Subcutaneous abdominal adipose tissue (tissue), 5 donors: ENCODE data around the gene PRRX2.

Experiments used
- H3K27ac ChIP-seq: one replicate; pipeline ENCODE4 v1.7.0; 2013; ENCODE audit warnings: low read depth, mild to moderate bottlenecking, inconsistent platforms, low read length, moderate library complexity
- H3K27me3 ChIP-seq, 5 donors: one replicate each; pipeline ENCODE4 v1.7.0; 2013; ENCODE audit warnings: low read length in 5 of 5, inconsistent platforms in 1 of 5; ENCODE audit not compliant: control insufficient read depth in 5 of 5, insufficient read depth in 4 of 5
- H3K36me3 ChIP-seq, 5 donors: one replicate each; pipeline ENCODE4 v1.7.0; 2013; ENCODE audit warnings: low read length in 5 of 5; ENCODE audit not compliant: control insufficient read depth in 5 of 5, insufficient read depth in 5 of 5
- H3K4me1 ChIP-seq, 5 donors: one replicate each; pipeline ENCODE4 v1.7.0; 2013; ENCODE audit warnings: low read length in 5 of 5, mild to moderate bottlenecking in 3 of 5, moderate library complexity in 1 of 5; ENCODE audit not compliant: control insufficient read depth in 5 of 5, insufficient read depth in 5 of 5
- H3K4me3 ChIP-seq, 5 donors: one replicate each; pipeline ENCODE4 v1.7.0; 2013; ENCODE audit warnings: low read length in 5 of 5, low read depth in 1 of 5
- H3K9ac ChIP-seq, 5 donors: one replicate each; pipeline ENCODE4 v1.7.0; 2013; ENCODE audit warnings: low read length in 5 of 5, mild to moderate bottlenecking in 4 of 5, moderate library complexity in 3 of 5
- H3K9me3 ChIP-seq, 5 donors: one replicate each; pipeline ENCODE4 v1.7.0; 2013; ENCODE audit warnings: low read length in 5 of 5; ENCODE audit not compliant: control insufficient read depth in 5 of 5
- donor health status: healthy.
- donor health status: healthy.
- donor health status: healthy.
- donor health status: healthy.
- donor health status: healthy.

PRRX2 gene

GRCh38 chr9:129675620-129676019 is 10.2 kb downstream of the PRRX2 start:
- Histone ChIP-seq H3K27ac (no peak overlapping the region), H3K9me3 (no peaks in the 10 kb centered on the region), H3K4me1 (peaks cover 0 to 18% (median 12%) of the 10 kb centered on the region in 5 donors), H3K9ac (no peak overlapping the region), H3K4me3 (no peak overlapping the region), H3K27me3 (peaks cover 19 to 38% (median 35%) of the 10 kb centered on the region in 5 donors), H3K36me3 (no peaks in the 10 kb centered on the region)

DNA sequence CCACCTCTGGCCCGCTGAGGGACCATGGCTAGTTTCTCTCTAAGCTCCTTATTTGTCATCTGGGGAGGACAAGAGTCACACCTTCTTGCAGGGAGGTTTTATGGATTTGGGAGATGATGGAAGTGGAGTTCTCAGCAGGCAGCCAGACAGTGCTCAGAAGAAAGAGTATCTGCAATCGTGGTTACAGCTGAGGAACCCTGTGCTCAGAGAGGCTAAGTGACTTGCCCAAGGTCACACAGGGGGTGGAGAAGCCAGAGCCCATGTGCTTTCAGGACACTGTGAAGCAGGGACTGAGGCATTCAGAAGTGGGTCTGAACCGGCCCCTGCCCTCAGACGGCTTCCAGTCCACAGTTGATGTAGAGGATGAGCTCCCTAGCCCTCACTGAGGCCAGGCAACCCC is 10.8 kb downstream of the PRRX2 start:
- Histone ChIP-seq H3K36me3 (no peaks in the 10 kb centered on the region), H3K9ac (no peak overlapping the region), H3K4me1 (peaks cover 0 to 18% (median 12%) of the 10 kb centered on the region in 5 donors), H3K27me3 (peaks cover 23 to 39% (median 35%) of the 10 kb centered on the region in 5 donors), H3K9me3 (no peaks in the 10 kb centered on the region), H3K27ac (peak overlapping the region; percentile 16), H3K4me3 (no peak overlapping the region)

GRCh38 chr9:129676975-129677374 is 11.5 kb downstream of the PRRX2 start:
- H3K9ac ChIP-seq: no peak overlapping the region
- peaks cover 0 to 18% (median 12%) of the 10 kb centered on the region in 5 donors for H3K4me1 ChIP-seq
- H3K4me3 ChIP-seq: peak overlapping the region in 2 of 5 donors; percentile 6 to 26
- H3K27ac ChIP-seq: peak overlapping the region; percentile 37
- H3K9me3 ChIP-seq: no peaks in the 10 kb centered on the region
- no peaks in the 10 kb centered on the region for H3K36me3 ChIP-seq
- peaks cover 27 to 43% (median 38%) of the 10 kb centered on the region in 5 donors for H3K27me3 ChIP-seq

DNA sequence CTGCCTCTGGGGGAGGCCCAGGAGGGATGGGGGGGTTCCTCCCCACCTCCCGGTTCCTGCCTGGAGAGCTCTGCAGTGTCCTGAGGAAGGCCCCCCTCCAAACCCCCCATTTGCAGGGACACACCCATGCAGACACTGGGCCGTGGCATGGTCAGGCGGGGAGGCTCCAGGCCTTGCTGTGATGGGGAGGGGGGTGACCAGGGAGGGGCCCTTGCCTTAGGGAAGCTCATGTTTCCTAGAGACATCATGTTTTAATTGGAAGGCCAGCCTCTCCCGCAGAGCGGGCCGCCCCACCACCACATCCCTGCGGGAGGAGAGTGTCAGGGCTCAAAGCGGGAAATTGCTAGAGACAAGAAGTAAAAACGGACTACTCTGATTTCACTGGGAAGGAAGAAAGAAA is 12.0 kb downstream of the PRRX2 start:
- H3K36me3 ChIP-seq: no peaks in the 10 kb centered on the region
- H3K27ac ChIP-seq: peak overlapping the region; percentile 37
- no peak overlapping the region for H3K9ac ChIP-seq
- H3K9me3 ChIP-seq: no peaks in the 10 kb centered on the region
- H3K4me1 ChIP-seq: peaks cover 0 to 18% (median 12%) of the 10 kb centered on the region in 5 donors
- peaks cover 30 to 43% (median 41%) of the 10 kb centered on the region in 5 donors for H3K27me3 ChIP-seq
- H3K4me3 ChIP-seq: peak overlapping the region in 2 of 5 donors; percentile 6 to 26

DNA sequence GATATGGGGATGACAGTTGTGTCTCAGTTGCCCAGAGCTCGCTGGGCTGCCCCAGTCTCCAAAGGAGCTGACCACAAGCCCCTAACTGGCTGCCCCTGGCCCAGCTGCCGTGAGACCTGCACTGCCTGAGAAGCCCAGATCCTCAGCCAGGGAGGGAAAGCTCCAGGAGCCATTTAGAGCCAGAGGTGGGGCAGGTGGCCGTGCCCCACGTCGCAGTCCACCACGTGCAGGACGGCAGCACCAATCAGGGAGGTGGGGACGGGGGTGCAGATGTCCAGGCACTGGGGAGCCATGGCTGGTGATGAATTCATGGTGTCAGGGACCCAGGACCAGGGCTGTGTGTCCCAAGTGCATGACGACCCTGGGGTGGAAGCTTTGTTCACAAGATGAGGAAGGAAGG is 13.4 kb downstream of the PRRX2 start:
- H3K27me3 ChIP-seq: peaks cover 30 to 43% (median 41%) of the 10 kb centered on the region in 5 donors
- H3K9me3 ChIP-seq: no peaks in the 10 kb centered on the region
- no peak overlapping the region for H3K9ac ChIP-seq
- H3K4me3 ChIP-seq: no peak overlapping the region
- H3K4me1 ChIP-seq: peaks cover 0 to 18% (median 12%) of the 10 kb centered on the region in 5 donors
- no peaks in the 10 kb centered on the region for H3K36me3 ChIP-seq
- no peak overlapping the region for H3K27ac ChIP-seq

DNA sequence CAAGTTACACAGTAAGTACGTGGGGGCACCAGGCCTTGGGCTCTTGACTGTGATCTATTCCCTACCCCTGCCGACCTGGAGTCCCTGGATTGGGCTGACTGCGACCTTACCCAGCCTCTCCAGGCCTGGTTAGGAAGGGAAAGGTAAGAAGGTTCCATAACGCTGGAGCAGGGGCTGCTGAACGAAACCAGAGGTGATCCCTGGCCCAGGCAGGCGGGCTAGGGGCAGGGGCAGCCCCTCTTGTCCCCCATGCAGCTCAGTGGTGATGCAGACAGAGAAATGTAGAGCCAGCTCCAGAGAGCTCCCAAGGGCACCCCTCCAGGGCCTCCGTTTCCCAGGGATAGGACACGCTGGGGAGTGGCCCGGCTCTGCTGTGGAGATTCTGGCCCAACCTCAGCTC is 14.1 kb downstream of the PRRX2 start:
- Histone ChIP-seq H3K9me3 (no peaks in the 10 kb centered on the region), H3K36me3 (no peaks in the 10 kb centered on the region), H3K27me3 (peaks cover 30 to 42% (median 41%) of the 10 kb centered on the region in 5 donors)

DNA sequence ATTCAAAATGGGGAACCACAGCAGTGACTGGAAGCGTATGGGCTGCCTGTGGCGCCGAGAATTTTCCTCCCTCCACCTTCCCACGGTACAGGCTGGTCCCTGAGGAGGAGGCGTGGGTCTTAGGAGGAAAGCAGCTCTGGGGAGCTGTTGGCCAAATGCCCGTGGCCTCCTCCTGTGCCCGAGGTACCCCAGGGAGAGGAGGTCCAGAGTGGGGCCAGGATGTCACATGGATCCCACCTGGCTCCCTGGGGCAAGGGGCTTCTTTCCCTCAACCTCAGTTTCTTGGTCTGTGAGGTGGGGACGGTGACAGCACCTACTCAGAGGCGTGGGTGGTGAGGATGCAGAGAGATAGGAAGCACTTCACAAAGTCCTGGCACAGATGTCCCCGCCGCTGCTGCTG is 16.5 kb downstream of the PRRX2 start:
- H3K27me3 ChIP-seq: peaks cover 17 to 31% (median 21%) of the 10 kb centered on the region in 5 donors

More for the DNA sequence above, 14.1 kb downstream of the PRRX2 start:
- H3K27ac ChIP-seq: no peak overlapping the region
- no peak overlapping the region for H3K9ac ChIP-seq
- no peak overlapping the region for H3K4me3 ChIP-seq
- H3K4me1 ChIP-seq: peaks cover 0 to 18% (median 12%) of the 10 kb centered on the region in 5 donors

DNA sequence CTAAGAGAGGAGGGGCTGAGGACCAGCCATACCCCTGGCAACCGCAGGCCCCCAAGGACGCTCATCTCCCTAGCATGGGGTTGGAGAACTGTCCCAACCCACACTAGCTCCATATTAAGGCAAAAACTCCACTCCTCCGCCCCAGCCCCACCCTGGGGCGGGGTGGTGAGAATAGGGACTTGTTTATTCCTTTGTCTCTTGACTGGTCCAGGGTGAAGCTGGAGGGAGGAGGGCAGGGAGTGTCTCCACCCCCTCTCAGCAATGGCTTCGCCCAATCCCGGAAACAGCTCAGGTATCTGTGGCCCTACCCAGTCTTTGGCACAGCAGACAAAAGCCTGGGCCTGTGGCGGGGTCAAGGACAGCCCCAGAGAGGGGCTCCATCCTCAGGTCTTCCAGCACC is 16.9 kb downstream of the PRRX2 start:
- Histone ChIP-seq H3K27ac (no peak overlapping the region), H3K9me3 (no peaks in the 10 kb centered on the region), H3K27me3 (peaks cover 16 to 27% (median 21%) of the 10 kb centered on the region in 5 donors), H3K36me3 (no peaks in the 10 kb centered on the region), H3K9ac (no peak overlapping the region), H3K4me3 (no peak overlapping the region), H3K4me1 (peaks cover 0 to 4% (median 1%) of the 10 kb centered on the region in 5 donors)

More for the DNA sequence above, 16.5 kb downstream of the PRRX2 start:
- no peak overlapping the region for H3K9ac ChIP-seq
- peaks cover 0 to 6% (median 4%) of the 10 kb centered on the region in 5 donors for H3K4me1 ChIP-seq
- no peak overlapping the region for H3K4me3 ChIP-seq
- no peaks in the 10 kb centered on the region for H3K36me3 ChIP-seq
- no peak overlapping the region for H3K27ac ChIP-seq
- H3K9me3 ChIP-seq: no peaks in the 10 kb centered on the region

DNA sequence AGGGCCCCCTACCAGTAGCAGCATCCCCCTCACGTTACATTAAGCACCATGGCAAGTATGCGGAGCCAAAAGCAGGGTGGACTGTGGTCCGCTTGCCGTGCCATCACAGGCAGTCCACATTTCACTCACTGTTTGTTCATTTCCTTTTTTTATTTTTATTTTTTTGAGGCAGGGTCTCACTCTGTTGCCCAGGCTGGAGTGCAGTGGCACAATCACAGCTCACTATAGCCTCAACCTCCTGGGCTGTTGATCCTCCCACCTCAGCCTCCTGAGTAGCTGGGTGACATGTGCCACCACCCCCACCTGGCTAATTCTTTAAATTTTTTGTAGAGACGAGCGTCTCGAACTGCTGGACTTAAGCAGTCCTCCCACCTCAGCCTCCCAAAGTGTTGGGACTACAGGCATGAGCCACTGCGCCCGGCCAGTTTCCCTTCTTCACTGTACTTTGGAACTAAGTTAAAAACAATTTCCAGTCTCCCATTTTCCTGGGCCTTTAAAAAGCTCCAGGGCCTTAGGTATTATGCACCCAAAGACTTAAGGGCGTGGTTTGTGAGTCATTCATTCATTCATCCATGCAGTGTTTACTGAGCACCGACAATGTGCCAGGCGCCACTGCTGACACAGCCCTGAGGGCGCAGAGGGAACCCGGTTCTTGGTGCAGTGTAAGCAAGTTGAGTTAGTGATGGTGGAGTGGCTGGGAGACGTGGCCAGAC is 19.9 kb downstream of the PRRX2 start:
- Histone ChIP-seq H3K9ac (no peak overlapping the region), H3K36me3 (no peaks in the 10 kb centered on the region)

GRCh38 chr9:129685933-129686259 is 20.4 kb downstream of the PRRX2 start:
- H3K36me3 ChIP-seq: no peaks in the 10 kb centered on the region
- no peak overlapping the region for H3K9ac ChIP-seq
- H3K4me1 ChIP-seq: no peaks in the 10 kb centered on the region
- H3K27ac ChIP-seq: no peak overlapping the region
- H3K4me3 ChIP-seq: no peak overlapping the region
- H3K9me3 ChIP-seq: no peaks in the 10 kb centered on the region
- H3K27me3 ChIP-seq: peaks cover 4 to 12% (median 5%) of the 10 kb centered on the region in 5 donors

More for the DNA sequence above, 19.9 kb downstream of the PRRX2 start:
- no peaks in the 10 kb centered on the region for H3K4me1 ChIP-seq
- H3K27ac ChIP-seq: no peak overlapping the region
- peaks cover 4 to 16% (median 7%) of the 10 kb centered on the region in 5 donors for H3K27me3 ChIP-seq
- H3K9me3 ChIP-seq: no peaks in the 10 kb centered on the region
- no peak overlapping the region for H3K4me3 ChIP-seq
